PFSK-1 (cell line): ENCODE data around the gene NTM.

Experiments used
- FOXP2 ChIP-seq: optimal IDR thresholded peaks from 2 replicates; pipeline ENCODE3; 2011; ENCODE audit warnings: borderline replicate concordance, control low read depth, inconsistent platforms; ENCODE audit not compliant: insufficient read depth; ENCODE audit errors: extremely low read length, extremely low read depth
- POLR2AphosphoS5 ChIP-seq: IDR thresholded peaks from 2 replicates; pipeline ENCODE4 v1.6.1; 2012; ENCODE audit warnings: low read depth, mild to moderate bottlenecking, control low read depth, low read length, moderate library complexity
- REST ChIP-seq, 2 experiments: IDR thresholded peaks; 2 replicates each; pipeline versions ENCODE4 v1.6.1 to v1.8.0; 2011 to 2012; ENCODE audit warnings: low read depth in 2 of 2, low read length in 2 of 2, control low read depth in 1 of 2, inconsistent platforms in 1 of 2, mild to moderate bottlenecking in 1 of 2, moderate library complexity in 1 of 2; ENCODE audit not compliant: insufficient read depth in 1 of 2
- SIN3A ChIP-seq: IDR thresholded peaks from 2 replicates; pipeline ENCODE4 v1.6.1; 2012; ENCODE audit warnings: mild to moderate bottlenecking, low read length, moderate library complexity, borderline replicate concordance; ENCODE audit not compliant: insufficient read depth
- TAF1 ChIP-seq: IDR thresholded peaks from 2 replicates; pipeline ENCODE4 v1.6.1; 2012; ENCODE audit warnings: low read length, control low read depth, borderline replicate concordance; ENCODE audit not compliant: insufficient read depth

The NTM gene

GRCh38 chr11:132084433-132084832 is 714.0 kb downstream of the NTM start:
- no peak for TF ChIP-seq TAF1
- TF ChIP-seq SIN3A: no peak
- no peak for TF ChIP-seq REST (IDR thresholded peaks at IDR 0.05; ENCODE audit: insufficient read depth in 1 of 2, low read depth in 2 of 2, low read length in 2 of 2)
- no peak for TF ChIP-seq FOXP2
- TF ChIP-seq POLR2AphosphoS5: no peak

GRCh38 chr11:132087148-132087547 is 716.7 kb downstream of the NTM start:
- no peak for TF ChIP-seq SIN3A
- TF ChIP-seq REST (IDR thresholded peaks at IDR 0.05; ENCODE audit: insufficient read depth in 1 of 2, low read depth in 2 of 2, low read length in 2 of 2): no peak

DNA sequence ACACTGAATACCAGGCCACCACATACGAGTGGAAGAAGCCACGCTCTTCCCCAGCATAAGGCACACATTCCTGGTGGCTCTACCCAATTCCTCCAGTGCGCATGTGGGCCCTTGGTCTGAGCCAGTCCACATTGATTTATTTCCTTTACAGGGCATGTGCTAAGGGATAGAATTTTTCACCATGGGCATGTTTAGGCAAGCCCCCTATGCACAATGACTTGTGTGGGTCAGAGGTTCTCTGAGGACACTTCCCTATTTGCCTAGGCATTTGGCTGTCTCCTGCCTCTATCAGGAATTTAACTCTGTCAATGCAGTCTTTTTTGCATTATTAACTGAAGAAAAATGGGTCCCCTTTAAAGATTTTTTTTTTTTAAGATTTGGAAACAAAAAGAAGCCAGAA is 718.1 kb downstream of the NTM start:
- TF ChIP-seq POLR2AphosphoS5 (no peak), TAF1 (no peak), REST (IDR thresholded peaks at IDR 0.05; ENCODE audit: insufficient read depth in 1 of 2, low read depth in 2 of 2, low read length in 2 of 2) (no peak), SIN3A (no peak), FOXP2 (no peak)

DNA sequence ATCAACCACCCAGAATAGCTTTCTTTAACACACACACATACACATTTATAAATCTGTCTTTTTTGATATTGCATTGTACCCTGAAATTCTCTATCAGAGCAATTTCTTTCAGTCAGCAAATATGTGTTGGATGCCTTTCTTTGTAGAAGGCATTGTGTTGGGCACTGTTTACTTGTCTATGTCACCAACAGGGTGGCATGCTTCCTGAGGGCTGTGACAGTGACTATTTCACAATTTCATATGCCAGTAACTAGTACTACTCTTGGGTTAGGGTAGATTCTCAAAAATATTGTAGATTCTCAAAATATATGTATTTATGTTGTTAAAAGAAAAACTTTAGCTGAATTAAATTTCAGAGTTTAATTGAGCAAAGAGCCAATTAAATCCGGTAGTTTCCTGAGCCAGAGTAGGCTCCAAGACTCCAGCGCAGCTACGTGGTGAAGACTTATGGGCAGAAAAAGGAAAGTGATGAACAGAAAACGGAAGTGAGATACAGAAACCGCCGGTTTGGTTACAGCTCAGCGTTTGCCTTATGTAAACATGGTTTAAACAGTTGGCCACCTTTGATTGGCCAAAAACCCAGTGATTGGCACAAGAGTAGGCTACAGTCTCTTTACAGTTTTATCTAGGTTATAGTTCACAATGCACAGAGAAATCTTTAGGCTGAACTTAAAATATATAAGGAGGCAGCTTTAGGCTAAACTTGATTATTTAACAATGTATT is 723.3 kb downstream of the NTM start:
- no peak for TF ChIP-seq REST (IDR thresholded peaks at IDR 0.05; ENCODE audit: insufficient read depth in 1 of 2, low read depth in 2 of 2, low read length in 2 of 2)
- no peak for TF ChIP-seq FOXP2
- no peak for TF ChIP-seq POLR2AphosphoS5
- no peak for TF ChIP-seq SIN3A
- no peak for TF ChIP-seq TAF1

DNA sequence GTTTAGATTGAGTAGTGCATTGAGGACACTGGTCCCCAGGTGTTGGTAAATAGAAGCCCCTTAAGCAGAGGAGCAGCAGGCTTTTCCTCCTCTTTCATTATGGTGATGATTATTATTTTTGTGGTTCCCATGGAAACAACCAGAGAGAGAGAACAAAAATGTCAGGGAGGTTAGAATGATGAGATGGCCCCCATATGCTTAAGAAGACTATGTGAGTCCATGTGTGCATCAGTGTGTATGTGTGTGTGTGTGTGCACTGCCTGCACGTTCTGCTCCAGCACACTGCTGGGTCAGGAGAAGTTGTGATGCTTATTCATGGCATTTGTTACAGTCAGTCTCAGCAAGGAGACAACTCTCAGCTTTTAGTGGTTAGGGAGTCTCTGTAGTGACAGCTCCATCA is 724.2 kb downstream of the NTM start:
- no peak for TF ChIP-seq SIN3A
- no peak for TF ChIP-seq FOXP2
